K562 (cell line): ENCODE measurements around the gene TMEM184C. TPM values are rescaled to one million over a fixed set of nuclear protein-coding genes. Genes with fewer than 3 reads are reported as not detected.

Experiments used
- ATAC-seq: fragments of 200-7000 bp; cut with Tn5 transposase; 3 replicates; pipeline ENCODE4 v1.9.1; 2020; ENCODE audit warnings: moderate library complexity
- BruUV-seq: library from RNA; stranded (reverse); fragments of 400-500 nt; replicated peaks from 2 replicates; lab custom pipeline; 2021; lab: Mats Ljungman, UMichigan
- CTCF ChIA-PET: fragments of 300-600 bp; formaldehyde crosslinking; extraction: SDS; loops from one replicate; lab custom pipeline; 2021; ENCODE audit warnings: low intra/inter-chr PET ratio; lab: Yijun Ruan, JAX
- POLR2A ChIA-PET: fragments of 300-600, 350-650 bp; sonication (Branson Sonifier 250); formaldehyde crosslinking; extraction: SDS; loops from one replicate; lab custom pipeline; 2021; ENCODE audit warnings: antibody characterized with exemption, inconsistent platforms; lab: Yijun Ruan, JAX
- DNase-seq, 4 experiments: peaks; one replicate each; pipeline versions ENCODE4 v3.0.0 to v3.0.0-alpha.2; 2011 to 2018; ENCODE audit warnings: low spot score in 3 of 4, mixed read lengths in 3 of 4; ENCODE audit errors: extremely low read depth in 1 of 4
- FAIRE-seq: peaks from 2 replicates; lab custom pipeline; 2011; peaks lifted over from hg19 to GRCh38; lab: Jason Lieb, UNC
- H2AFZ ChIP-seq: 2 replicates; pipeline ENCODE4 v1.6.0; 2011; ENCODE audit warnings: low read depth, low read length, control low read depth, inconsistent platforms
- H3K27ac ChIP-seq: fragments of 200-600 bp; 3 replicates; pipeline ENCODE4 v1.8.0; 2011; ENCODE audit warnings: low read depth, mild to moderate bottlenecking, control low read depth, inconsistent platforms, low read length, moderate library complexity, mixed read lengths; ENCODE audit errors: extremely low read depth
- H3K27me3 ChIP-seq, 2 experiments: fragments of 300-600 bp in 1 of 2; 2 replicates in 1 of 2; 3 replicates in 1 of 2; pipeline versions ENCODE4 v1.6.0 to v1.8.0; 2011; ENCODE audit warnings: inconsistent platforms in 2 of 2, low read length in 2 of 2, mild to moderate bottlenecking in 1 of 2, mixed read lengths in 1 of 2, moderate library complexity in 1 of 2; ENCODE audit not compliant: control insufficient read depth in 2 of 2, insufficient read depth in 2 of 2
- H3K36me3 ChIP-seq: fragments of 300-600 bp; 3 replicates; pipeline ENCODE4 v1.8.0; 2011; ENCODE audit warnings: mild to moderate bottlenecking, low read length, inconsistent platforms; ENCODE audit not compliant: control insufficient read depth, insufficient read depth
- H3K4me1 ChIP-seq, 2 experiments: fragments of 200-600 bp in 1 of 2; replicated peaks in 1 of 2; 2 replicates in 1 of 2; 3 replicates in 1 of 2; pipeline versions ENCODE4 v1.5.1 to v1.8.0; 2011; ENCODE audit warnings: inconsistent platforms in 2 of 2, low read length in 2 of 2, mild to moderate bottlenecking in 1 of 2, mixed read lengths in 1 of 2, moderate library complexity in 1 of 2; ENCODE audit not compliant: control insufficient read depth in 2 of 2, insufficient read depth in 2 of 2
- H3K4me2 ChIP-seq: 2 replicates; pipeline ENCODE4 v1.6.1; 2011; ENCODE audit warnings: low read length, control low read depth, inconsistent platforms, mixed read lengths; ENCODE audit not compliant: insufficient read depth
- H3K4me3 ChIP-seq: fragments of 200-600 bp; sonication (generic), shearing (Covaris generic); 2 replicates; pipeline ENCODE4 v1.5.1; 2016; ENCODE audit warnings: control low read depth, inconsistent platforms
- H3K79me2 ChIP-seq: fragments of 200-600 bp; 3 replicates; pipeline ENCODE4 v1.8.0; 2011; ENCODE audit warnings: low read length, inconsistent platforms; ENCODE audit not compliant: control insufficient read depth, insufficient read depth
- H3K9ac ChIP-seq, 2 experiments: 2 replicates each; pipeline versions ENCODE4 v1.6.0 to v1.6.1; 2011; ENCODE audit warnings: low read depth in 2 of 2, low read length in 2 of 2, control low read depth in 1 of 2, inconsistent platforms in 1 of 2, mild to moderate bottlenecking in 1 of 2, mixed read lengths in 1 of 2; ENCODE audit not compliant: insufficient read depth in 1 of 2
- H3K9me1 ChIP-seq: one replicate; pipeline ENCODE4 v1.6.0; 2011; ENCODE audit warnings: inconsistent platforms, mild to moderate bottlenecking, low read length, moderate library complexity; ENCODE audit not compliant: control insufficient read depth, insufficient read depth
- H3K9me3 ChIP-seq: replicated peaks from 2 replicates; pipeline ENCODE4 v1.5.1; 2011; ENCODE audit warnings: low read depth, low read length, inconsistent platforms; ENCODE audit not compliant: control insufficient read depth, insufficient read depth
- H4K20me1 ChIP-seq: replicated peaks from 2 replicates; pipeline ENCODE4 v1.6.1; 2011; ENCODE audit warnings: low read length, inconsistent platforms, mixed read lengths; ENCODE audit not compliant: control insufficient read depth, insufficient read depth
- ATF6 ChIP-seq: sonication (generic); formaldehyde crosslinking; IDR thresholded peaks from 2 replicates; pipeline ENCODE4 v1.4.0; 2020; ENCODE audit warnings: mild to moderate bottlenecking, missing genetic modification reagents
- CTCF ChIP-seq, 3 experiments: IDR thresholded peaks in 2 of 3; conservative IDR thresholded peaks in 1 of 3; 2 replicates each; pipeline ENCODE4 v1.5.1; 2011 to 2012; ENCODE audit warnings: low read length in 3 of 3, mild to moderate bottlenecking in 3 of 3, control low read depth in 2 of 3, improper control_type of control experiment in 1 of 3, inconsistent platforms in 1 of 3, low read depth in 1 of 3, mixed read lengths in 1 of 3, moderate library complexity in 1 of 3; ENCODE audit not compliant: insufficient read depth in 2 of 3
- GABPB1 ChIP-seq: sonication (generic); formaldehyde crosslinking; IDR thresholded peaks from 2 replicates; pipeline ENCODE4 v1.8.0; 2022; ENCODE audit warnings: mild to moderate bottlenecking, missing genetic modification reagents
- HMG20B ChIP-seq: fragments of 250-450 bp; sonication (Bioruptor Pico); IDR thresholded peaks from 2 replicates; pipeline ENCODE4 v1.5.0; 2021; ENCODE audit warnings: mild to moderate bottlenecking
- MEIS2 ChIP-seq: fragments of 450-650 bp; IDR thresholded peaks from 2 replicates; pipeline ENCODE4 v1.6.1; 2014; ENCODE audit warnings: mild to moderate bottlenecking; ENCODE audit not compliant: partially characterized antibody
- MITF ChIP-seq: IDR thresholded peaks from 2 replicates; pipeline ENCODE4 v1.6.1; 2014; ENCODE audit warnings: antibody characterized with exemption
- PCBP1 ChIP-seq: fragments of 200-400 bp; formaldehyde crosslinking; IDR thresholded peaks from 2 replicates; pipeline ENCODE4 v1.6.1; 2018; ENCODE audit warnings: mild to moderate bottlenecking, low read depth, low read length; ENCODE audit not compliant: poor library complexity, severe bottlenecking
- PTRF ChIP-seq: fragments of 450-650 bp; IDR thresholded peaks from 2 replicates; pipeline ENCODE4 v1.6.1; 2016; ENCODE audit warnings: mild to moderate bottlenecking, missing genetic modification characterization, missing compliant biosample characterization
- RBM39 ChIP-seq: fragments of 200-400 bp; formaldehyde crosslinking; optimal IDR thresholded peaks from 2 replicates; pipeline ENCODE3; 2018; ENCODE audit warnings: low read depth, low read length
- SOX6 ChIP-seq: fragments of 450-650 bp; IDR thresholded peaks from 2 replicates; pipeline ENCODE4 v1.6.1; 2014; ENCODE audit warnings: mild to moderate bottlenecking
- ZNF165 ChIP-seq: fragments of 250-450 bp; sonication (Bioruptor Pico); IDR thresholded peaks from 2 replicates; pipeline ENCODE4 v1.4.0; 2020; ENCODE audit warnings: borderline replicate concordance
- WGBS: fragments of 100-300 bp; shearing (Covaris generic); methylation state at CpG from one replicate; pipeline ENCODE4 v1.1.6; 2016; ENCODE audit warnings: low coverage, mixed read lengths; ENCODE audit not compliant: insufficient coverage; ENCODE audit errors: missing lambda C conversion rate; 5-methylcytosine and 5-hydroxymethylcytosine counted together
- in situ Hi-C: fragments of 300-500 bp; cut with MboI; formaldehyde crosslinking; loops from 4 replicates; pipeline ENCODE4 v1.15.0; 2018; ENCODE audit warnings: inconsistent platforms, mixed read lengths
- intact Hi-C: fragments of 100-400 bp; cut with micrococcal nuclease; formaldehyde crosslinking; loops from 2 replicates; pipeline ENCODE4 v1.14.2; 2022
- polyA plus RNA-seq, 8 experiments: library from polyadenylated mRNA; depleted of rRNA in 4 of 8; stranded (reverse) in 5 of 8; unstranded in 3 of 8; fragments of >200 nt; fragmentation: Nextera tagmentation in 2 of 8; fragmentation: Illumina TruSeq in 1 of 8; extraction: Ambion mirVana in 2 of 8; extraction: Trizol in 1 of 8; gene quantifications; 2 replicates each; pipeline versions ENCODE4 v1.2.1 to v1.2.3, GENCODE V29; 2011 to 2014; ENCODE audit warnings: inconsistent platforms in 1 of 8, missing spikeins in 1 of 8
- total RNA-seq, 7 experiments: library from RNA; depleted of rRNA in 6 of 7; stranded (reverse); fragments of >200 nt in 6 of 7; fragmentation: Illumina TruSeq in 2 of 7; extraction: Trizol in 2 of 7; gene quantifications; 2 replicates each; pipeline versions ENCODE4 v1.2.1 to v1.2.3, GENCODE V29; 2011 to 2021; ENCODE audit warnings: low replicate concordance in 1 of 7

TMEM184C gene
- total and polyA plus RNA-seq, 9 of the 15 experiments (the other 6 are each of a cell fraction or from before 2014, with no cell fraction given): 3.9 to 24.2 (median 18.2) TPM

GRCh38 chr4:147578593-147578992 lies 38.6 kb upstream of the TMEM184C start:
- Histone ChIP-seq H3K4me2 (no peak overlapping the region), H3K27ac (no peak overlapping the region), H3K9me1 (no peaks in the 10 kb centered on the region), H3K9me3 (no peaks in the 10 kb centered on the region), H3K36me3 (no peaks in the 10 kb centered on the region), H3K4me3 (no peak overlapping the region), H3K9ac (no peak overlapping the region), H3K4me1 (peaks cover 0 to 2% of the 10 kb centered on the region in 2 experiments; a peak in 2 of 5 replicates), H3K79me2 (no peaks in the 10 kb centered on the region), H4K20me1 (no peaks in the 10 kb centered on the region), H3K27me3 (peaks cover 0 to 2% of the 10 kb centered on the region in 2 experiments; a peak in 1 of 5 replicates)
- WGBS: 0% methylated on average over 3 of the region's 3 CpGs
- in situ Hi-C loops: loop anchor here (25.0 kb wide), 1 partner anchor 566 kb away; no protein-coding TSS in a partner anchor
- no TSS peak for BruUV-seq
- ATAC-seq (no peak), FAIRE-seq (no peak)
- ChIA-PET POLR2A (no interaction called here), CTCF (no interaction called here)
- intact Hi-C loops: loop anchor here (5.0 kb wide), 1 partner anchor 406 kb away; no protein-coding TSS in a partner anchor
- TF ChIP-seq HMG20B (CRISPR knock-in tag): no peak
- no peak for TF ChIP-seq PCBP1
- TF ChIP-seq RBM39: no peak
- no peak for TF ChIP-seq SOX6
- no peak for TF ChIP-seq ATF6 (CRISPR knock-in tag)
- TF ChIP-seq CTCF (IDR thresholded peaks at IDR 0.05 in 2 of 3, conservative IDR thresholded peaks at IDR 0.05 in 1 of 3; ENCODE audit: insufficient read depth in 2 of 3, low read depth in 1 of 3, low read length in 3 of 3): no peak
- no peak for TF ChIP-seq MITF
- TF ChIP-seq ZNF165: no peak
- TF ChIP-seq MEIS2: no peak
- TF ChIP-seq PTRF (tag): no peak
- no peak for TF ChIP-seq GABPB1 (CRISPR knock-in tag)
- TF ChIP-seq, all 486 proteins: peak for 0
- no peak overlapping the region for H2AFZ ChIP-seq
- DNase-seq: no peak
